HepG2 (cell line): ENCODE results near the gene FRMD8. TPM values are rescaled to one million over a fixed set of nuclear protein-coding genes. Genes with fewer than 3 reads are reported as not detected.

Experiments
- AGO2 ChIP-seq: fragments of 200-400 bp; formaldehyde crosslinking; optimal IDR thresholded peaks from 2 replicates; pipeline ENCODE3; 2017; ENCODE audit warnings: mild to moderate bottlenecking, low read depth, low read length, moderate library complexity
- BRCA1 ChIP-seq: sonication (generic); formaldehyde crosslinking; IDR thresholded peaks from 2 replicates; pipeline ENCODE4 v1.4.0; 2020; ENCODE audit warnings: missing genetic modification reagents
- DNMT1 ChIP-seq: sonication (generic); formaldehyde crosslinking; IDR thresholded peaks from 2 replicates; pipeline ENCODE4 v1.5.1; 2020; ENCODE audit warnings: mild to moderate bottlenecking, missing genetic modification reagents
- HNF4A ChIP-seq: sonication (generic); formaldehyde crosslinking; IDR thresholded peaks from 2 replicates; pipeline ENCODE4 v1.4.0; 2020; ENCODE audit warnings: missing genetic modification reagents
- HOXA7 ChIP-seq: sonication (generic); formaldehyde crosslinking; IDR thresholded peaks from 2 replicates; pipeline ENCODE4 v1.8.1; 2022; ENCODE audit warnings: mild to moderate bottlenecking, missing genetic modification reagents, moderate library complexity
- ISX ChIP-seq: sonication (generic); formaldehyde crosslinking; conservative IDR thresholded peaks from 2 replicates; pipeline ENCODE4 v1.5.0; 2020; ENCODE audit warnings: missing genetic modification reagents
- KDM1A ChIP-seq: IDR thresholded peaks from 2 replicates; pipeline ENCODE4 v1.6.1; 2016; ENCODE audit warnings: missing compliant biosample characterization
- MBNL3 ChIP-seq: fragments of 250-450 bp; sonication (Bioruptor Pico); conservative IDR thresholded peaks from 2 replicates; pipeline ENCODE4 v1.8.0; 2022; ENCODE audit warnings: mild to moderate bottlenecking, inconsistent platforms
- MLLT10 ChIP-seq: sonication (generic); formaldehyde crosslinking; IDR thresholded peaks from 2 replicates; pipeline ENCODE4 v1.4.0; 2020; ENCODE audit warnings: missing genetic modification reagents
- POLR2AphosphoS5 ChIP-seq: IDR thresholded peaks from 2 replicates; pipeline ENCODE4 v1.6.1; 2012; ENCODE audit warnings: low read depth, low read length
- SIX4 ChIP-seq: sonication (generic); formaldehyde crosslinking; IDR thresholded peaks from 2 replicates; pipeline ENCODE4 v1.4.0; 2020; ENCODE audit warnings: missing genetic modification reagents
- SNAPC2 ChIP-seq: sonication (generic); formaldehyde crosslinking; IDR thresholded peaks from 2 replicates; pipeline ENCODE4 v1.8.1; 2022; ENCODE audit warnings: mild to moderate bottlenecking, missing genetic modification reagents
- SRSF1 ChIP-seq: fragments of 200-400 bp; formaldehyde crosslinking; optimal IDR thresholded peaks from 2 replicates; pipeline ENCODE3; 2017; ENCODE audit warnings: mild to moderate bottlenecking, low read depth, low read length, moderate library complexity
- SRY ChIP-seq: sonication (generic); formaldehyde crosslinking; IDR thresholded peaks from 2 replicates; pipeline ENCODE4 v1.8.0; 2022; ENCODE audit warnings: mild to moderate bottlenecking, missing genetic modification reagents
- TARDBP ChIP-seq: sonication (generic); formaldehyde crosslinking; IDR thresholded peaks from 2 replicates; pipeline ENCODE4 v1.8.0; 2022; ENCODE audit warnings: mild to moderate bottlenecking, missing genetic modification reagents
- ZKSCAN5 ChIP-seq: sonication (generic); formaldehyde crosslinking; IDR thresholded peaks from 2 replicates; pipeline ENCODE4 v1.5.1; 2020; ENCODE audit warnings: mild to moderate bottlenecking, missing genetic modification reagents
- ZNF17 ChIP-seq: sonication (generic); formaldehyde crosslinking; IDR thresholded peaks from 2 replicates; pipeline ENCODE4 v1.5.0; 2020; ENCODE audit warnings: mild to moderate bottlenecking, missing genetic modification reagents
- ZNF205 ChIP-seq: IDR thresholded peaks from 2 replicates; pipeline ENCODE4 v1.6.1; 2018; ENCODE audit warnings: missing biosample characterization, missing genetic modification reagents
- ZNF292 ChIP-seq: sonication (generic); formaldehyde crosslinking; IDR thresholded peaks from 2 replicates; pipeline ENCODE4 v1.8.1; 2022; ENCODE audit warnings: mild to moderate bottlenecking, low read depth, missing genetic modification reagents, borderline replicate concordance
- ZNF451 ChIP-seq: sonication (generic); formaldehyde crosslinking; IDR thresholded peaks from 2 replicates; pipeline ENCODE4 v1.5.0; 2020; ENCODE audit warnings: mild to moderate bottlenecking, missing genetic modification reagents
- ZNF746 ChIP-seq: sonication (generic); formaldehyde crosslinking; IDR thresholded peaks from 2 replicates; pipeline ENCODE4 v1.8.0; 2022; ENCODE audit warnings: mild to moderate bottlenecking, missing genetic modification reagents
- ZSCAN29 ChIP-seq: sonication (generic); formaldehyde crosslinking; conservative IDR thresholded peaks from 2 replicates; pipeline ENCODE4 v1.4.0; 2020; ENCODE audit warnings: mild to moderate bottlenecking, missing genetic modification reagents
- polyA plus RNA-seq, 8 experiments: library from polyadenylated mRNA; depleted of rRNA in 3 of 8; stranded (reverse) in 7 of 8; unstranded in 1 of 8; fragments of >200 nt; fragmentation: Illumina TruSeq in 4 of 8; extraction: Trizol in 4 of 8; gene quantifications; 2 replicates each; pipeline versions ENCODE4 v1.2.1 to v1.2.3, GENCODE V29; 2011 to 2016; ENCODE audit warnings: low read depth in 4 of 8, missing spikeins in 1 of 8, mixed read lengths in 1 of 8; ENCODE audit not compliant: insufficient read depth in 1 of 8
- total RNA-seq, 5 experiments: library from RNA; depleted of rRNA; stranded (reverse); fragments of >200 nt; fragmentation: Illumina TruSeq; extraction: Trizol; gene quantifications; 2 replicates each; pipeline ENCODE4 v1.2.3, GENCODE V29; 2016; ENCODE audit warnings: low read depth in 1 of 5
- TF ChIP-seq, protein P1 (sequence below): sonication (generic); formaldehyde crosslinking; IDR thresholded peaks from 2 replicates; pipeline ENCODE4 v1.4.0; 2020; ENCODE audit warnings: missing genetic modification reagents
- TF ChIP-seq, protein P2 (sequence below): IDR thresholded peaks from 2 replicates; pipeline ENCODE4 v1.6.1; 2016
- TF ChIP-seq, protein P3 (sequence below): sonication (generic); formaldehyde crosslinking; IDR thresholded peaks from 2 replicates; pipeline ENCODE4 v1.4.0; 2020; ENCODE audit warnings: missing genetic modification reagents, borderline replicate concordance

FRMD8 gene
- total and polyA plus RNA-seq, 2 of the 13 experiments (the other 11 are each of a cell fraction or from before 2014, with no cell fraction given): 5.8 to 20.6 TPM

DNA sequence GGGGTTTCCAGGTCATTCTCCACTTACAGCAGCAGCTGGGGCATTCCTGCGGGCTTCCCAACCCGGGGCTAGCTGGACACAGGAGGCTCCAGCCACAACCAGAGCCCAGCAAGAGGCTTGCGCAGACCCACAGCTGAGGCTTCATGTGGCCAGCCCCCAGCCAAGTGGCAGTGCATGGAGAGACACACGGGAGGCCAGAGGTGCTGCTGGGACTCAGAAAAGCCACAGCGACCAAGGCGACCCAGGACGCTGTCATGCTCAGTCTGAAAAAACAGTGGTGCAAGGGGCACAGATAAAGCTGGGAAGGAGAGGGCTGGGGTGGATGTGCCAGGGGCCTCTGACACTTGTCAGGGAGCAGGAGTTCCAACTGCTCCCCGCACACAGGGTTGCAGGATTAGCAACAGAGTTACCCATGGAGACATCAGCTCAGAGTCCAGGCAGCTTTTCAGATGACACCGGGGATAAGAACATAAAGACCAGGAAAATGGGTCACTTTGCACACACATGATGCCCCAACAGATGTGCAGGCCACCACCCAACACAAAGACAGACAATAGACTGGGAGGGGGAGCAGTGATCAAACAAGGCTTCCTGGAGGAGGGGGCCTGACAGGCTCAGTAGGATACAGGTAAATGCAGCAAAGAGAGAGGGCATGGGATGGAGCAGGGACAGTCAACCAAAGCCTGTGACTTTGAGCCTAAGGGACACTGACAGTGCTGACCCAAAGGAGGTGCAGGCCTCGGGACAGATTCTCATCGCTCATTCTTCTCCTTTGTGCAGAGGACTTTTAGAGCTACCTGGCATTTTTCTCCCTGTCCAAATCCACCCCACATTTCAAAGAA is 29.3 kb downstream of the FRMD8 start (continued):
- TF ChIP-seq BRCA1 (no peak), TARDBP (CRISPR knock-in tag) (peak; percentile 69; the same call in 1 of the 2 replicates), ZSCAN29 (0 out of 2 replicates have a peak, but pooled peaks have one; percentile 18), MLLT10 (no peak), POLR2AphosphoS5 (no peak), HOXA7 (CRISPR knock-in tag) (no peak), ZNF451 (CRISPR knock-in tag) (no peak), SRY (CRISPR knock-in tag) (no peak), MBNL3 (no peak), KDM1A (CRISPR knock-in tag) (no peak), ISX (no peak), SIX4 (no peak), SRSF1 (no peak), ZNF205 (CRISPR knock-in tag) (no peak), ZNF292 (CRISPR knock-in tag) (0 out of 2 replicates have a peak, but pooled peaks have one; percentile 26), HNF4A (CRISPR knock-in tag) (peak; percentile 62), ZNF746 (CRISPR knock-in tag) (no peak), AGO2 (peak; percentile 60), SNAPC2 (CRISPR knock-in tag) (0 out of 2 replicates have a peak, but pooled peaks have one; percentile 21), ZNF17 (no peak), ZKSCAN5 (no peak), DNMT1 (CRISPR knock-in tag) (no peak)
- TF ChIP-seq, protein P1, sequence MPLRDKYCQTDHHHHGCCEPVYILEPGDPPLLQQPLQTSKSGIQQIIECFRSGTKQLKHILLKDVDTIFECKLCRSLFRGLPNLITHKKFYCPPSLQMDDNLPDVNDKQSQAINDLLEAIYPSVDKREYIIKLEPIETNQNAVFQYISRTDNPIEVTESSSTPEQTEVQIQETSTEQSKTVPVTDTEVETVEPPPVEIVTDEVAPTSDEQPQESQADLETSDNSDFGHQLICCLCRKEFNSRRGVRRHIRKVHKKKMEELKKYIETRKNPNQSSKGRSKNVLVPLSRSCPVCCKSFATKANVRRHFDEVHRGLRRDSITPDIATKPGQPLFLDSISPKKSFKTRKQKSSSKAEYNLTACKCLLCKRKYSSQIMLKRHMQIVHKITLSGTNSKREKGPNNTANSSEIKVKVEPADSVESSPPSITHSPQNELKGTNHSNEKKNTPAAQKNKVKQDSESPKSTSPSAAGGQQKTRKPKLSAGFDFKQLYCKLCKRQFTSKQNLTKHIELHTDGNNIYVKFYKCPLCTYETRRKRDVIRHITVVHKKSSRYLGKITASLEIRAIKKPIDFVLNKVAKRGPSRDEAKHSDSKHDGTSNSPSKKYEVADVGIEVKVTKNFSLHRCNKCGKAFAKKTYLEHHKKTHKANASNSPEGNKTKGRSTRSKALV (CRISPR knock-in tag): no peak
- TF ChIP-seq, protein P2, sequence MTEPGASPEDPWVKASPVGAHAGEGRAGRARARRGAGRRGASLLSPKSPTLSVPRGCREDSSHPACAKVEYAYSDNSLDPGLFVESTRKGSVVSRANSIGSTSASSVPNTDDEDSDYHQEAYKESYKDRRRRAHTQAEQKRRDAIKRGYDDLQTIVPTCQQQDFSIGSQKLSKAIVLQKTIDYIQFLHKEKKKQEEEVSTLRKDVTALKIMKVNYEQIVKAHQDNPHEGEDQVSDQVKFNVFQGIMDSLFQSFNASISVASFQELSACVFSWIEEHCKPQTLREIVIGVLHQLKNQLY: no peak
- TF ChIP-seq, protein P3, sequence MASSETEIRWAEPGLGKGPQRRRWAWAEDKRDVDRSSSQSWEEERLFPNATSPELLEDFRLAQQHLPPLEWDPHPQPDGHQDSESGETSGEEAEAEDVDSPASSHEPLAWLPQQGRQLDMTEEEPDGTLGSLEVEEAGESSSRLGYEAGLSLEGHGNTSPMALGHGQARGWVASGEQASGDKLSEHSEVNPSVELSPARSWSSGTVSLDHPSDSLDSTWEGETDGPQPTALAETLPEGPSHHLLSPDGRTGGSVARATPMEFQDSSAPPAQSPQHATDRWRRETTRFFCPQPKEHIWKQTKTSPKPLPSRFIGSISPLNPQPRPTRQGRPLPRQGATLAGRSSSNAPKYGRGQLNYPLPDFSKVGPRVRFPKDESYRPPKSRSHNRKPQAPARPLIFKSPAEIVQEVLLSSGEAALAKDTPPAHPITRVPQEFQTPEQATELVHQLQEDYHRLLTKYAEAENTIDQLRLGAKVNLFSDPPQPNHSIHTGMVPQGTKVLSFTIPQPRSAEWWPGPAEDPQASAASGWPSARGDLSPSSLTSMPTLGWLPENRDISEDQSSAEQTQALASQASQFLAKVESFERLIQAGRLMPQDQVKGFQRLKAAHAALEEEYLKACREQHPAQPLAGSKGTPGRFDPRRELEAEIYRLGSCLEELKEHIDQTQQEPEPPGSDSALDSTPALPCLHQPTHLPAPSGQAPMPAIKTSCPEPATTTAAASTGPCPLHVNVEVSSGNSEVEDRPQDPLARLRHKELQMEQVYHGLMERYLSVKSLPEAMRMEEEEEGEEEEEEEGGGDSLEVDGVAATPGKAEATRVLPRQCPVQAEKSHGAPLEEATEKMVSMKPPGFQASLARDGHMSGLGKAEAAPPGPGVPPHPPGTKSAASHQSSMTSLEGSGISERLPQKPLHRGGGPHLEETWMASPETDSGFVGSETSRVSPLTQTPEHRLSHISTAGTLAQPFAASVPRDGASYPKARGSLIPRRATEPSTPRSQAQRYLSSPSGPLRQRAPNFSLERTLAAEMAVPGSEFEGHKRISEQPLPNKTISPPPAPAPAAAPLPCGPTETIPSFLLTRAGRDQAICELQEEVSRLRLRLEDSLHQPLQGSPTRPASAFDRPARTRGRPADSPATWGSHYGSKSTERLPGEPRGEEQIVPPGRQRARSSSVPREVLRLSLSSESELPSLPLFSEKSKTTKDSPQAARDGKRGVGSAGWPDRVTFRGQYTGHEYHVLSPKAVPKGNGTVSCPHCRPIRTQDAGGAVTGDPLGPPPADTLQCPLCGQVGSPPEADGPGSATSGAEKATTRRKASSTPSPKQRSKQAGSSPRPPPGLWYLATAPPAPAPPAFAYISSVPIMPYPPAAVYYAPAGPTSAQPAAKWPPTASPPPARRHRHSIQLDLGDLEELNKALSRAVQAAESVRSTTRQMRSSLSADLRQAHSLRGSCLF (CRISPR knock-in tag): no peak
